HepG2 (cell line): ENCODE measurements around the gene LAMA5. TPM values are rescaled to one million over a fixed set of nuclear protein-coding genes. Genes with fewer than 3 reads are reported as not detected.

Source experiments
- ATAC-seq: fragments of 200-7000 bp; cut with Tn5 transposase; 3 replicates; pipeline ENCODE4 v1.9.1; 2020; ENCODE audit warnings: mild to moderate bottlenecking, moderate library complexity
- BruUV-seq: library from RNA; stranded (reverse); fragments of 400-500 nt; replicated peaks from 2 replicates; lab custom pipeline; 2021; lab: Mats Ljungman, UMichigan
- CTCF ChIA-PET: fragments of 300-600 bp; formaldehyde crosslinking; extraction: SDS; loops from one replicate; lab custom pipeline; 2021; ENCODE audit warnings: low total read pairs, inconsistent platforms, low intra/inter-chr PET ratio; lab: Yijun Ruan, JAX
- POLR2A ChIA-PET: fragments of 350-600 bp; sonication (Branson Sonifier 250); formaldehyde crosslinking; loops from one replicate; lab custom pipeline; 2020; ENCODE audit warnings: antibody characterized with exemption, inconsistent platforms; lab: Yijun Ruan, JAX
- DNase-seq: peaks from one replicate; pipeline ENCODE4 v3.0.0-alpha.2; 2015; ENCODE audit warnings: low spot score
- FAIRE-seq: peaks from 3 replicates; lab custom pipeline; 2011; peaks lifted over from hg19 to GRCh38; lab: Jason Lieb, UNC
- H2AFZ ChIP-seq: one replicate; pipeline ENCODE4 v1.6.1; 2011; ENCODE audit warnings: low read length, inconsistent platforms
- H3K27ac ChIP-seq: fragments of 300-600 bp; 3 replicates; pipeline ENCODE4 v1.8.0; 2011; ENCODE audit warnings: mixed run types, mild to moderate bottlenecking, mixed read lengths, low read length, inconsistent platforms; ENCODE audit not compliant: insufficient read depth; ENCODE audit errors: extremely low read length
- H3K27me3 ChIP-seq, 2 experiments: fragments of 200-600 bp in 1 of 2; 2 replicates in 1 of 2; 3 replicates in 1 of 2; pipeline versions ENCODE4 v1.6.0 to v1.8.0; 2011; ENCODE audit warnings: low read length in 2 of 2, mild to moderate bottlenecking in 2 of 2, moderate library complexity in 2 of 2, inconsistent platforms in 1 of 2; ENCODE audit not compliant: insufficient read depth in 2 of 2, control insufficient read depth in 1 of 2
- H3K36me3 ChIP-seq, 2 experiments: fragments of 200-600 bp in 1 of 2; replicated peaks in 1 of 2; 2 replicates in 1 of 2; 3 replicates in 1 of 2; pipeline versions ENCODE4 v1.5.1 to v1.8.0; 2011; ENCODE audit warnings: low read length in 2 of 2, inconsistent platforms in 1 of 2; ENCODE audit not compliant: insufficient read depth in 2 of 2, control insufficient read depth in 1 of 2
- H3K4me1 ChIP-seq: 2 replicates; pipeline ENCODE4 v1.5.1; 2012; ENCODE audit warnings: low read length, inconsistent platforms; ENCODE audit not compliant: insufficient read depth
- H3K4me2 ChIP-seq: 2 replicates; pipeline ENCODE4 v1.6.0; 2011; ENCODE audit warnings: low read depth, low read length, inconsistent platforms
- H3K4me3 ChIP-seq, 3 experiments: fragments of 200-600 bp in 1 of 3; sonication (generic), shearing (Covaris generic) in 1 of 3; replicated peaks in 1 of 3; 2 replicates each; pipeline ENCODE4 v1.5.1; 2011 to 2016; ENCODE audit warnings: low read length in 3 of 3, inconsistent platforms in 2 of 3, low read depth in 2 of 3, mild to moderate bottlenecking in 2 of 3, control low read depth in 1 of 3, mixed read lengths in 1 of 3; ENCODE audit not compliant: insufficient read depth in 1 of 3
- H3K79me2 ChIP-seq: one replicate; pipeline ENCODE4 v1.6.1; 2011; ENCODE audit warnings: low read length, inconsistent platforms; ENCODE audit not compliant: insufficient read depth
- H3K9ac ChIP-seq: 2 replicates; pipeline ENCODE4 v1.6.0; 2011; ENCODE audit warnings: mild to moderate bottlenecking, low read depth, low read length, inconsistent platforms; ENCODE audit not compliant: insufficient read depth
- H3K9me3 ChIP-seq: 2 replicates; pipeline ENCODE4 v1.5.1; 2012; ENCODE audit warnings: mild to moderate bottlenecking, low read length
- H4K20me1 ChIP-seq: 2 replicates; pipeline ENCODE4 v1.6.0; 2011; ENCODE audit warnings: inconsistent platforms, mild to moderate bottlenecking, low read length, moderate library complexity; ENCODE audit not compliant: insufficient read depth
- ATM ChIP-seq: fragments of 450-650 bp; IDR thresholded peaks from 2 replicates; pipeline ENCODE4 v1.7.1; 2017; ENCODE audit warnings: mild to moderate bottlenecking, borderline replicate concordance
- FOXA1 ChIP-seq, 2 experiments: fragments of 450-650 bp in 1 of 2; sonication (generic) in 1 of 2; formaldehyde crosslinking in 1 of 2; IDR thresholded peaks; 2 replicates each; pipeline versions ENCODE4 v1.4.0 to v1.6.1; 2016 to 2020; ENCODE audit warnings: missing genetic modification reagents in 1 of 2
- GABPA ChIP-seq, 2 experiments: IDR thresholded peaks; 2 replicates each; pipeline ENCODE4 v1.6.1; 2011 to 2016; ENCODE audit warnings: low read depth in 2 of 2, low read length in 1 of 2, missing biosample characterization in 1 of 2, missing genetic modification characterization in 1 of 2
- POLR2A ChIP-seq, 2 experiments: IDR thresholded peaks; 2 replicates each; pipeline ENCODE4 v1.6.1; 2011; ENCODE audit warnings: low read depth in 2 of 2, low read length in 2 of 2, mild to moderate bottlenecking in 1 of 2, moderate library complexity in 1 of 2; ENCODE audit not compliant: insufficient read depth in 1 of 2
- YEATS2 ChIP-seq: sonication (generic); formaldehyde crosslinking; IDR thresholded peaks from 2 replicates; pipeline ENCODE4 v1.4.0; 2020; ENCODE audit warnings: missing genetic modification reagents, borderline replicate concordance
- WGBS: methylation state at CpG from one replicate; pipeline ENCODE4 v1.1.6; 2017; ENCODE audit warnings: low lambda C conversion rate; 5-methylcytosine and 5-hydroxymethylcytosine counted together
- in situ Hi-C: cut with HindIII; loops from 2 replicates; pipeline ENCODE4 v1.10.0; 2017; ENCODE audit warnings: low pct_unique_long_range_greater_than_20kb; ENCODE audit not compliant: extremely low pct_ligation_motif_present
- intact Hi-C: fragments of 100-400 bp; cut with micrococcal nuclease; formaldehyde crosslinking; loops from one replicate; pipeline ENCODE4 v1.10.0; 2022; ENCODE audit not compliant: unreplicated experiment
- polyA plus RNA-seq, 8 experiments: library from polyadenylated mRNA; depleted of rRNA in 3 of 8; stranded (reverse) in 7 of 8; unstranded in 1 of 8; fragments of >200 nt; fragmentation: Illumina TruSeq in 4 of 8; extraction: Trizol in 4 of 8; gene quantifications; 2 replicates each; pipeline versions ENCODE4 v1.2.1 to v1.2.3, GENCODE V29; 2011 to 2016; ENCODE audit warnings: low read depth in 4 of 8, missing spikeins in 1 of 8, mixed read lengths in 1 of 8; ENCODE audit not compliant: insufficient read depth in 1 of 8
- total RNA-seq, 5 experiments: library from RNA; depleted of rRNA; stranded (reverse); fragments of >200 nt; fragmentation: Illumina TruSeq; extraction: Trizol; gene quantifications; 2 replicates each; pipeline ENCODE4 v1.2.3, GENCODE V29; 2016; ENCODE audit warnings: low read depth in 1 of 5
- TF ChIP-seq, protein P1 (sequence below): sonication (generic); formaldehyde crosslinking; IDR thresholded peaks from 2 replicates; pipeline ENCODE4 v1.4.0; 2020; ENCODE audit warnings: missing genetic modification reagents
- TF ChIP-seq, protein P2 (sequence below): sonication (generic); formaldehyde crosslinking; IDR thresholded peaks from 2 replicates; pipeline ENCODE4 v1.5.1; 2020; ENCODE audit warnings: mild to moderate bottlenecking, missing genetic modification reagents, moderate library complexity
- TF ChIP-seq, protein P3 (sequence below): sonication (generic); formaldehyde crosslinking; IDR thresholded peaks from 2 replicates; pipeline ENCODE4 v1.4.0; 2020; ENCODE audit warnings: mild to moderate bottlenecking, missing genetic modification reagents

Gene LAMA5
- total and polyA plus RNA-seq, 2 of the 13 experiments (the other 11 are each of a cell fraction or from before 2014, with no cell fraction given) = 21.0 to 44.7 TPM

DNA sequence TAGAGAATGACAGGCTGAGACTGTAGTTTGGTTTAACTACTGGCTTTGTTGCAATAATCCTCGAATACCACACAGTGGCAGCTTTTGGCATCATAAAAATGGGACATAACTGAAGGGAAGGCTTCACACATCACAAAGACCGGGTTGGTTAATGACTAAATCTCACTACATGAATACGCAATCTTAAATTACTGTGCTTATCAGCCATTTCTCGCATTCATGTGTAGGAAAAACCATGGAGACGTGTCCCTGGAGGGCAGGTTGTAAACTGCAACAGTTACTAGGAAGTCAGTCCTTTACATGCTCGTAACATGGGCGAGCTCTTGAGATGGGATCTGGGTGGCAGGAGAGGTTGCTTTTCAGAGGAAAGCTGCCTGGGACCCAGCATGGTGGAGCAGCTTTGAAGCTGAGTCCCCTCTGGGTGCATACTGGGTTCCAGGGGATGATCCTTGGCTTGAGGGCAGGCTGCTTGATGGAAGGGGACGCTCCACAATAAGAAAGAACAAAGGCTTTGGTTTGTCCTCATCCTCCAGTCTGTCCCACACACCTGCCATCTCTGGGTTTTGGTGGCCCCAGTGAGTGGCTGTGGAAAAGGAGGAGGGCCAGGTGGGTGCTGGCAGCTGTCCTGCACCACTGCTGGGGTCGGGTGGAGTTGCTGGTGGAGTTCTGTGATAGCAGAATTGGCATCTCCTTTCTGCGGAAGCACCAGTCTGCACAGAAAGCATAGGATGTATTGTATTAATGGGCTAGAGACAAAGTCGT, 21.9 kb upstream of the LAMA5 start:
- peaks cover 19 to 42% of the 10 kb centered on the region in 2 experiments for H3K36me3 ChIP-seq
- no peaks in the 10 kb centered on the region for H3K9me3 ChIP-seq
- no peak overlapping the region; a peak in 1 of 6 replicates for H3K4me3 ChIP-seq
- H3K27ac ChIP-seq = peak overlapping the region; percentile 0
- CTCF ChIA-PET = no interaction called here
- peaks cover 40% of the 10 kb centered on the region for H3K79me2 ChIP-seq
- DNase-seq (no peak), ATAC-seq (no peak), FAIRE-seq (peak; percentile 34)
- POLR2A ChIA-PET = interaction anchor here (1.1 to 4.5 kb wide), 3 partner anchors 13 to 22 kb away, joined by 3 to 31 read pairs (median 6); no protein-coding TSS in a partner anchor
- H2AFZ ChIP-seq = no peak overlapping the region
- peak overlapping the region; percentile 97 for H3K4me2 ChIP-seq
- peaks cover 15% of the 10 kb centered on the region for H4K20me1 ChIP-seq
- peaks cover 29% of the 10 kb centered on the region for H3K4me1 ChIP-seq
- 95% methylated on average over 11 of the region's 11 CpGs for WGBS
- no peaks in the 10 kb centered on the region; a peak in 2 of 5 replicates for H3K27me3 ChIP-seq
- BruUV-seq = no TSS peak
- intact Hi-C loops = no loop called here
- in situ Hi-C loops = no loop called here
- H3K9ac ChIP-seq = 0 out of 2 replicates have a peak overlapping the region, but pooled peaks have one; percentile 1
- TF ChIP-seq, protein P1, sequence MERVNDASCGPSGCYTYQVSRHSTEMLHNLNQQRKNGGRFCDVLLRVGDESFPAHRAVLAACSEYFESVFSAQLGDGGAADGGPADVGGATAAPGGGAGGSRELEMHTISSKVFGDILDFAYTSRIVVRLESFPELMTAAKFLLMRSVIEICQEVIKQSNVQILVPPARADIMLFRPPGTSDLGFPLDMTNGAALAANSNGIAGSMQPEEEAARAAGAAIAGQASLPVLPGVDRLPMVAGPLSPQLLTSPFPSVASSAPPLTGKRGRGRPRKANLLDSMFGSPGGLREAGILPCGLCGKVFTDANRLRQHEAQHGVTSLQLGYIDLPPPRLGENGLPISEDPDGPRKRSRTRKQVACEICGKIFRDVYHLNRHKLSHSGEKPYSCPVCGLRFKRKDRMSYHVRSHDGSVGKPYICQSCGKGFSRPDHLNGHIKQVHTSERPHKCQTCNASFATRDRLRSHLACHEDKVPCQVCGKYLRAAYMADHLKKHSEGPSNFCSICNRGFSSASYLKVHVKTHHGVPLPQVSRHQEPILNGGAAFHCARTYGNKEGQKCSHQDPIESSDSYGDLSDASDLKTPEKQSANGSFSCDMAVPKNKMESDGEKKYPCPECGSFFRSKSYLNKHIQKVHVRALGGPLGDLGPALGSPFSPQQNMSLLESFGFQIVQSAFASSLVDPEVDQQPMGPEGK = peak; percentile 20; the same call in 1 of the 2 replicates
- TF ChIP-seq YEATS2 (CRISPR knock-in tag) (peak; percentile 44; the same call in 1 of the 2 replicates), POLR2A (IDR thresholded peaks at IDR 0.05; ENCODE audit: insufficient read depth in 1 of 2, low read depth in 2 of 2, low read length in 2 of 2) (peak; percentile 26 to 29; a peak in 3 of 4 replicates), GABPA (IDR thresholded peaks at IDR 0.05; ENCODE audit: low read depth, low read length) (no peak), GABPA (CRISPR knock-in tag; IDR thresholded peaks at IDR 0.05; ENCODE audit: low read depth) (0 out of 2 replicates have a peak, but pooled peaks have one; percentile 14), FOXA1 (IDR thresholded peaks at IDR 0.05) (no peak), FOXA1 (CRISPR knock-in tag; IDR thresholded peaks at IDR 0.05) (peak; percentile 25; the same call in 1 of the 2 replicates), ATM (no peak)
- TF ChIP-seq, protein P2, sequence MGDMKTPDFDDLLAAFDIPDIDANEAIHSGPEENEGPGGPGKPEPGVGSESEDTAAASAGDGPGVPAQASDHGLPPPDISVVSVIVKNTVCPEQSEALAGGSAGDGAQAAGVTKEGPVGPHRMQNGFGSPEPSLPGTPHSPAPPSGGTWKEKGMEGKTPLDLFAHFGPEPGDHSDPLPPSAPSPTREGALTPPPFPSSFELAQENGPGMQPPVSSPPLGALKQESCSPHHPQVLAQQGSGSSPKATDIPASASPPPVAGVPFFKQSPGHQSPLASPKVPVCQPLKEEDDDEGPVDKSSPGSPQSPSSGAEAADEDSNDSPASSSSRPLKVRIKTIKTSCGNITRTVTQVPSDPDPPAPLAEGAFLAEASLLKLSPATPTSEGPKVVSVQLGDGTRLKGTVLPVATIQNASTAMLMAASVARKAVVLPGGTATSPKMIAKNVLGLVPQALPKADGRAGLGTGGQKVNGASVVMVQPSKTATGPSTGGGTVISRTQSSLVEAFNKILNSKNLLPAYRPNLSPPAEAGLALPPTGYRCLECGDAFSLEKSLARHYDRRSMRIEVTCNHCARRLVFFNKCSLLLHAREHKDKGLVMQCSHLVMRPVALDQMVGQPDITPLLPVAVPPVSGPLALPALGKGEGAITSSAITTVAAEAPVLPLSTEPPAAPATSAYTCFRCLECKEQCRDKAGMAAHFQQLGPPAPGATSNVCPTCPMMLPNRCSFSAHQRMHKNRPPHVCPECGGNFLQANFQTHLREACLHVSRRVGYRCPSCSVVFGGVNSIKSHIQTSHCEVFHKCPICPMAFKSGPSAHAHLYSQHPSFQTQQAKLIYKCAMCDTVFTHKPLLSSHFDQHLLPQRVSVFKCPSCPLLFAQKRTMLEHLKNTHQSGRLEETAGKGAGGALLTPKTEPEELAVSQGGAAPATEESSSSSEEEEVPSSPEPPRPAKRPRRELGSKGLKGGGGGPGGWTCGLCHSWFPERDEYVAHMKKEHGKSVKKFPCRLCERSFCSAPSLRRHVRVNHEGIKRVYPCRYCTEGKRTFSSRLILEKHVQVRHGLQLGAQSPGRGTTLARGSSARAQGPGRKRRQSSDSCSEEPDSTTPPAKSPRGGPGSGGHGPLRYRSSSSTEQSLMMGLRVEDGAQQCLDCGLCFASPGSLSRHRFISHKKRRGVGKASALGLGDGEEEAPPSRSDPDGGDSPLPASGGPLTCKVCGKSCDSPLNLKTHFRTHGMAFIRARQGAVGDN (CRISPR knock-in tag) = 0 out of 2 replicates have a peak, but pooled peaks have one; percentile 25
- TF ChIP-seq, protein P3, sequence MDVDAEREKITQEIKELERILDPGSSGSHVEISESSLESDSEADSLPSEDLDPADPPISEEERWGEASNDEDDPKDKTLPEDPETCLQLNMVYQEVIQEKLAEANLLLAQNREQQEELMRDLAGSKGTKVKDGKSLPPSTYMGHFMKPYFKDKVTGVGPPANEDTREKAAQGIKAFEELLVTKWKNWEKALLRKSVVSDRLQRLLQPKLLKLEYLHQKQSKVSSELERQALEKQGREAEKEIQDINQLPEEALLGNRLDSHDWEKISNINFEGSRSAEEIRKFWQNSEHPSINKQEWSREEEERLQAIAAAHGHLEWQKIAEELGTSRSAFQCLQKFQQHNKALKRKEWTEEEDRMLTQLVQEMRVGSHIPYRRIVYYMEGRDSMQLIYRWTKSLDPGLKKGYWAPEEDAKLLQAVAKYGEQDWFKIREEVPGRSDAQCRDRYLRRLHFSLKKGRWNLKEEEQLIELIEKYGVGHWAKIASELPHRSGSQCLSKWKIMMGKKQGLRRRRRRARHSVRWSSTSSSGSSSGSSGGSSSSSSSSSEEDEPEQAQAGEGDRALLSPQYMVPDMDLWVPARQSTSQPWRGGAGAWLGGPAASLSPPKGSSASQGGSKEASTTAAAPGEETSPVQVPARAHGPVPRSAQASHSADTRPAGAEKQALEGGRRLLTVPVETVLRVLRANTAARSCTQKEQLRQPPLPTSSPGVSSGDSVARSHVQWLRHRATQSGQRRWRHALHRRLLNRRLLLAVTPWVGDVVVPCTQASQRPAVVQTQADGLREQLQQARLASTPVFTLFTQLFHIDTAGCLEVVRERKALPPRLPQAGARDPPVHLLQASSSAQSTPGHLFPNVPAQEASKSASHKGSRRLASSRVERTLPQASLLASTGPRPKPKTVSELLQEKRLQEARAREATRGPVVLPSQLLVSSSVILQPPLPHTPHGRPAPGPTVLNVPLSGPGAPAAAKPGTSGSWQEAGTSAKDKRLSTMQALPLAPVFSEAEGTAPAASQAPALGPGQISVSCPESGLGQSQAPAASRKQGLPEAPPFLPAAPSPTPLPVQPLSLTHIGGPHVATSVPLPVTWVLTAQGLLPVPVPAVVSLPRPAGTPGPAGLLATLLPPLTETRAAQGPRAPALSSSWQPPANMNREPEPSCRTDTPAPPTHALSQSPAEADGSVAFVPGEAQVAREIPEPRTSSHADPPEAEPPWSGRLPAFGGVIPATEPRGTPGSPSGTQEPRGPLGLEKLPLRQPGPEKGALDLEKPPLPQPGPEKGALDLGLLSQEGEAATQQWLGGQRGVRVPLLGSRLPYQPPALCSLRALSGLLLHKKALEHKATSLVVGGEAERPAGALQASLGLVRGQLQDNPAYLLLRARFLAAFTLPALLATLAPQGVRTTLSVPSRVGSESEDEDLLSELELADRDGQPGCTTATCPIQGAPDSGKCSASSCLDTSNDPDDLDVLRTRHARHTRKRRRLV = no peak
